HuH-7 (cell line): ENCODE measurements around the gene KIT.
"Not testable (repeated sequence)": the region's sequence is repeated elsewhere in the genome, so short reads cannot be mapped to it uniquely, and the experiment has no call there.

Experiments used
- DNase-seq: peaks from one replicate; pipeline ENCODE4 v3.0.0; 2011; ENCODE audit warnings: low spot score

Gene KIT

GRCh38 chr4:54657551-54658251, at the start of gene KIT:
KIT (plus strand) TSS chr4:54657957; CDS start chr4:54658015, 58 bp downstream.
- DNase-seq: no peak

- no peak for DNase-seq
Measured at GRCh38 chr4:54609310-54609709, 48.4 kb upstream of the KIT start.

- no peak for DNase-seq
Measured at GRCh38 chr4:54614149-54614548, 43.6 kb upstream of the KIT start.

GRCh38 chr4:54620773-54621172, 37.0 kb upstream of the KIT start:
- DNase-seq: no peak

- no peak for DNase-seq
Measured at GRCh38 chr4:54625391-54625790, 32.4 kb upstream of the KIT start.

- no peak for DNase-seq
Measured at GRCh38 chr4:54626113-54626512, 31.6 kb upstream of the KIT start.

- no peak for DNase-seq
Measured at GRCh38 chr4:54632537-54632936, 25.2 kb upstream of the KIT start.

- DNase-seq: not testable (repeated sequence)
Measured at GRCh38 chr4:54633102-54633740, 24.5 kb upstream of the KIT start.

- no peak for DNase-seq
Measured at GRCh38 chr4:54635318-54635717, 22.4 kb upstream of the KIT start.

- no peak for DNase-seq
Measured at GRCh38 chr4:54637325-54637724, 20.4 kb upstream of the KIT start.

- DNase-seq: not testable (repeated sequence)
Measured at GRCh38 chr4:54641101-54641500, 16.7 kb upstream of the KIT start.

GRCh38 chr4:54643172-54643571, 14.6 kb upstream of the KIT start:
- no peak for DNase-seq

GRCh38 chr4:54643958-54644751, 13.6 kb upstream of the KIT start:
- no peak for DNase-seq

GRCh38 chr4:54645830-54646229, 11.9 kb upstream of the KIT start:
- DNase-seq: no peak

GRCh38 chr4:54647070-54647469, 10.7 kb upstream of the KIT start:
- no peak for DNase-seq

- no peak for DNase-seq
Measured at GRCh38 chr4:54651050-54651449, 6.7 kb upstream of the KIT start.

- DNase-seq: no peak
Measured at GRCh38 chr4:54654753-54655152, 3.0 kb upstream of the KIT start.

GRCh38 chr4:54657185-54657550, 589 bp upstream of the KIT start:
- DNase-seq: no peak

GRCh38 chr4:54658252-54659093, 716 bp downstream of the KIT start:
- DNase-seq: peak; percentile 43

- DNase-seq: no peak
Measured at GRCh38 chr4:54659313-54659712, 1.6 kb downstream of the KIT start.

GRCh38 chr4:54659749-54660535, 2.2 kb downstream of the KIT start:
- no peak for DNase-seq
